Measurements from ENCODE around the gene ARHGAP32. TPM values are rescaled to one million over a fixed set of nuclear protein-coding genes. Genes with fewer than 3 reads are reported as not detected.

The ARHGAP32 gene
- total RNA-seq, 1 experiment from 2014 or later, result 22.0 TPM

- Mint-ChIP-seq H3K9me3 (peaks cover 0 to 3% of the 10 kb centered on the region in 2 experiments; a peak in 2 of 5 replicates), H3K27ac (no peak overlapping the region), H3K27me3 (ENCODE audit: low read depth) (peaks cover 87% of the 10 kb centered on the region), H3K36me3 (ENCODE audit: insufficient read depth in 1 of 3, low read depth in 3 of 3) (no peaks in the 10 kb centered on the region), H3K4me3 (no peak overlapping the region), H3K4me1 (peaks cover 51 to 56% of the 10 kb centered on the region in 2 experiments)
- no peak overlapping the region for H4K8ac ChIP-seq (replicated peaks; ENCODE audit: insufficient read length, low read depth, low read length)
- no peaks in the 10 kb centered on the region for H3K23me2 ChIP-seq (ENCODE audit: insufficient read length, low read depth, low read length, poor library complexity, severe bottlenecking)
- H3K56ac ChIP-seq (ENCODE audit: insufficient read length, low read depth, low read length), result no peak overlapping the region
- no peak overlapping the region for H2BK15ac ChIP-seq (ENCODE audit: low read depth, low read length)
- no peak overlapping the region for H2AFZ ChIP-seq (ENCODE audit: low read length)
- no peak overlapping the region for H3K4ac ChIP-seq (ENCODE audit: low read depth, low read length)
- no peak for TF ChIP-seq CTCF (conservative IDR thresholded peaks at IDR 0.05)
- H3K27ac ChIP-seq (ENCODE audit: insufficient read length, low read depth, low read length), result no peak overlapping the region
- no peak for DNase-seq
- H2BK20ac ChIP-seq (ENCODE audit: low read depth, low read length, poor library complexity, severe bottlenecking), result no peak overlapping the region
- H3K4me2 ChIP-seq (ENCODE audit: insufficient read depth, insufficient read length, low read length), result no peak overlapping the region
- no peak overlapping the region for H3T11ph ChIP-seq (ENCODE audit: low read length)
- H3K79me2 ChIP-seq (ENCODE audit: insufficient read depth, low read length), result no peaks in the 10 kb centered on the region
- H3K27me3 ChIP-seq (ENCODE audit: insufficient read depth, low read length), result peaks cover 19% of the 10 kb centered on the region; the same call in 1 of the 2 replicates
- no peak overlapping the region for H2BK120ac ChIP-seq (ENCODE audit: low read depth, low read length, poor library complexity, severe bottlenecking)
- no peak overlapping the region for H2BK5ac ChIP-seq (ENCODE audit: insufficient read length, low read length)
- WGBS (ENCODE audit: extremely low coverage, insufficient read length, low lambda C conversion rate), result no CpG with 5 or more reads among the region's 12 CpGs
- H3K4me1 ChIP-seq (ENCODE audit: insufficient read depth, low read length), result peaks cover 13% of the 10 kb centered on the region
- no peaks in the 10 kb centered on the region for H3K9me3 ChIP-seq (ENCODE audit: control insufficient read depth, low read depth, low read length)
- H3K79me1 ChIP-seq (ENCODE audit: insufficient read depth, low read depth, low read length, poor library complexity, severe bottlenecking), result no peaks in the 10 kb centered on the region
- no peak overlapping the region for H3K23ac ChIP-seq (ENCODE audit: insufficient read length, low read depth, low read length)
- no peak overlapping the region for H3K9ac ChIP-seq (ENCODE audit: extremely low read depth, insufficient read length, low read length)
- H3K18ac ChIP-seq (ENCODE audit: insufficient read length, low read depth, low read length), result no peak overlapping the region
- H4K5ac ChIP-seq (ENCODE audit: insufficient read length, low read depth, low read length), result no peak overlapping the region
- H3K14ac ChIP-seq (ENCODE audit: insufficient read depth, low read length), result no peak overlapping the region
- no peak overlapping the region for H2BK12ac ChIP-seq (ENCODE audit: insufficient read length, low read depth, low read length)
- H2AK5ac ChIP-seq (ENCODE audit: insufficient read length, low read length), result no peak overlapping the region
- H4K91ac ChIP-seq (ENCODE audit: insufficient read length, low read depth, low read length), result no peak overlapping the region
- H4K20me1 ChIP-seq (ENCODE audit: control insufficient read depth, insufficient read depth, insufficient read length), result no peaks in the 10 kb centered on the region
Measured at GRCh38 chr11:128927683-128928336, 264.3 kb downstream of the ARHGAP32 start.
